HEK293T (cell line): ENCODE results near the gene RBBP4.

ENCODE experiments used
- CTCF ChIA-PET: fragments of 350-600 bp; formaldehyde crosslinking; extraction: SDS; loops from one replicate; lab custom pipeline; 2021; ENCODE audit warnings: antibody characterized with exemption, inconsistent platforms; lab: Yijun Ruan, JAX
- POLR2A ChIA-PET: fragments of 350-600 bp; formaldehyde crosslinking; extraction: SDS; loops from one replicate; lab custom pipeline; 2020; ENCODE audit warnings: antibody characterized with exemption, inconsistent platforms; lab: Yijun Ruan, JAX
- DNase-seq: peaks from one replicate; pipeline ENCODE4 v3.0.0; 2012; ENCODE audit warnings: mixed read lengths; ENCODE audit errors: extremely low spot score
- ARNT ChIP-seq: fragments of 450-650 bp; IDR thresholded peaks from 2 replicates; pipeline ENCODE4 v1.6.1; 2017; ENCODE audit warnings: mild to moderate bottlenecking
- BHLHE40 ChIP-seq: fragments of 450-650 bp; IDR thresholded peaks from 2 replicates; pipeline ENCODE4 v1.6.1; 2016; ENCODE audit warnings: mild to moderate bottlenecking, moderate library complexity, borderline replicate concordance
- CTBP1 ChIP-seq: fragments of 450-650 bp; IDR thresholded peaks from 2 replicates; pipeline ENCODE4 v1.6.1; 2016; ENCODE audit warnings: borderline replicate concordance
- ELF4 ChIP-seq: fragments of 450-650 bp; IDR thresholded peaks from 2 replicates; pipeline ENCODE4 v1.6.1; 2017; ENCODE audit warnings: antibody characterized with exemption
- FOXA1 ChIP-seq: fragments of 450-650 bp; IDR thresholded peaks from 2 replicates; pipeline ENCODE4 v1.6.1; 2016; ENCODE audit warnings: mild to moderate bottlenecking
- FOXK2 ChIP-seq: fragments of 450-650 bp; IDR thresholded peaks from 2 replicates; pipeline ENCODE4 v1.6.1; 2016; ENCODE audit warnings: mild to moderate bottlenecking
- FOXM1 ChIP-seq: fragments of 450-650 bp; IDR thresholded peaks from 2 replicates; pipeline ENCODE4 v1.6.1; 2017; ENCODE audit warnings: mild to moderate bottlenecking, borderline replicate concordance
- HDGF ChIP-seq: fragments of 450-650 bp; IDR thresholded peaks from 2 replicates; pipeline ENCODE4 v1.6.1; 2017; ENCODE audit warnings: antibody characterized with exemption, borderline replicate concordance
- L3MBTL2 ChIP-seq: fragments of 450-650 bp; conservative IDR thresholded peaks from 2 replicates; pipeline ENCODE4 v1.6.1; 2016; ENCODE audit warnings: mild to moderate bottlenecking
- LEF1 ChIP-seq: fragments of 450-650 bp; IDR thresholded peaks from 2 replicates; pipeline ENCODE4 v1.6.1; 2017; ENCODE audit warnings: mild to moderate bottlenecking, borderline replicate concordance
- NFRKB ChIP-seq: fragments of 450-650 bp; IDR thresholded peaks from 2 replicates; pipeline ENCODE4 v1.6.1; 2016; ENCODE audit warnings: mild to moderate bottlenecking, moderate library complexity
- PKNOX1 ChIP-seq: fragments of 450-650 bp; IDR thresholded peaks from 2 replicates; pipeline ENCODE4 v1.6.1; 2016
- SP1 ChIP-seq: fragments of 450-650 bp; IDR thresholded peaks from 2 replicates; pipeline ENCODE4 v1.6.1; 2017
- SUZ12 ChIP-seq: fragments of 450-650 bp; IDR thresholded peaks from 2 replicates; pipeline ENCODE4 v1.6.1; 2016; ENCODE audit warnings: mild to moderate bottlenecking
- TARDBP ChIP-seq: fragments of 450-650 bp; IDR thresholded peaks from 2 replicates; pipeline ENCODE4 v1.6.1; 2016
- ZNF384 ChIP-seq: fragments of 450-650 bp; IDR thresholded peaks from 2 replicates; pipeline ENCODE4 v1.6.1; 2016

RBBP4 gene

GRCh38 chr1:32718036-32718435 is 67.0 kb downstream of the RBBP4 start:
- CTCF ChIA-PET: interaction anchor here (1.4 to 1.5 kb wide), 2 partner anchors 11 to 55 kb away, joined by 4 to 5 read pairs; no protein-coding TSS in a partner anchor
- POLR2A ChIA-PET: interaction anchor here (3.5 kb wide), 1 partner anchor 11 kb away, joined by 19 read pairs; no protein-coding TSS in a partner anchor
- no peak for DNase-seq
- TF ChIP-seq SUZ12 (no peak), ZNF384 (no peak), FOXA1 (no peak), FOXM1 (no peak), LEF1 (no peak), CTBP1 (no peak), BHLHE40 (no peak), HDGF (no peak), ARNT (no peak), FOXK2 (no peak), SP1 (no peak), NFRKB (no peak), TARDBP (no peak)

- POLR2A ChIA-PET: interaction anchor here (3.5 kb wide), 1 partner anchor 11 kb away, joined by 19 read pairs; no protein-coding TSS in a partner anchor
- no peak for DNase-seq
- CTCF ChIA-PET: no interaction called here
- TF ChIP-seq L3MBTL2: no peak
- no peak for TF ChIP-seq NFRKB
- no peak for TF ChIP-seq BHLHE40
- TF ChIP-seq CTBP1: no peak
- no peak for TF ChIP-seq ZNF384
- TF ChIP-seq SP1: no peak
- TF ChIP-seq FOXK2: no peak
Observed at GRCh38 chr1:32718527-32718926, 67.5 kb downstream of the RBBP4 start.

GRCh38 chr1:32719681-32720275 is 68.8 kb downstream of the RBBP4 start:
- CTCF ChIA-PET: interaction anchor here (1.6 kb wide), 1 partner anchor 54 kb away, joined by 4 read pairs; no protein-coding TSS in a partner anchor
- DNase-seq: no peak
- no peak for TF ChIP-seq ELF4
- TF ChIP-seq FOXK2: no peak
- TF ChIP-seq TARDBP: no peak
- no peak for TF ChIP-seq SP1
- no peak for TF ChIP-seq FOXM1
- no peak for TF ChIP-seq PKNOX1
- no peak for TF ChIP-seq L3MBTL2
- TF ChIP-seq LEF1: no peak
- TF ChIP-seq CTBP1: no peak
- TF ChIP-seq FOXA1: no peak
- POLR2A ChIA-PET: interaction anchor here (0.9 kb wide), 1 partner anchor 9 kb away, joined by 4 read pairs; no protein-coding TSS in a partner anchor

- POLR2A ChIA-PET: no interaction called here
- CTCF ChIA-PET: interaction anchor here (1.0 to 1.3 kb wide), 2 partner anchors 12 to 13 kb away, joined by 3 to 7 read pairs; no protein-coding TSS in a partner anchor
- TF ChIP-seq ELF4: no peak
- no peak for TF ChIP-seq FOXK2
- no peak for TF ChIP-seq HDGF
- TF ChIP-seq FOXM1: no peak
- TF ChIP-seq NFRKB: no peak
- no peak for TF ChIP-seq LEF1
- TF ChIP-seq TARDBP: no peak
- no peak for TF ChIP-seq FOXA1
- no peak for TF ChIP-seq L3MBTL2
- no peak for TF ChIP-seq ARNT
- no peak for TF ChIP-seq SUZ12
- no peak for DNase-seq
Observed at GRCh38 chr1:32724678-32725614, 73.9 kb downstream of the RBBP4 start.

GRCh38 chr1:32725615-32725982 is 74.6 kb downstream of the RBBP4 start:
- DNase-seq: no peak
- CTCF ChIA-PET: interaction anchor here (1.0 to 1.3 kb wide), 2 partner anchors 12 to 13 kb away, joined by 3 to 7 read pairs; no protein-coding TSS in a partner anchor
- TF ChIP-seq FOXA1 (no peak), ZNF384 (no peak), PKNOX1 (no peak), FOXK2 (no peak), LEF1 (no peak), TARDBP (no peak), FOXM1 (no peak), ARNT (no peak), SP1 (no peak), CTBP1 (no peak), HDGF (no peak), SUZ12 (no peak), NFRKB (no peak), L3MBTL2 (no peak), BHLHE40 (no peak), ELF4 (no peak)
- POLR2A ChIA-PET: no interaction called here

- TF ChIP-seq ZNF384 (no peak), TARDBP (no peak), SP1 (no peak), L3MBTL2 (no peak), ELF4 (no peak)
- CTCF ChIA-PET: interaction anchor here (0.6 to 2.5 kb wide), 3 partner anchors 15 to 144 kb away, joined by 4 to 18 read pairs (median 5); no protein-coding TSS in a partner anchor
- DNase-seq: no peak
- POLR2A ChIA-PET: interaction anchor here (1.8 to 3.0 kb wide), 2 partner anchors 11 to 77 kb away, joined by 4 to 19 read pairs; partner anchors contain the start of gene RBBP4
Observed at GRCh38 chr1:32727876-32728275, 76.9 kb downstream of the RBBP4 start.
